ENCODE data around the gene PRPF8. TPM values are rescaled to one million over a fixed set of nuclear protein-coding genes. Genes with fewer than 3 reads are reported as not detected.

The PRPF8 gene
- total and polyA plus RNA-seq, 4 donors = 50.2 to 110 (median 82.3) TPM

GRCh38 chr17:1634841-1635650 lies 49.6 kb downstream of the PRPF8 start:
- no peak for DNase-seq (ENCODE audit: low spot score)
- H3K27ac ChIP-seq (ENCODE audit: low read depth in 1 of 2, low read length in 2 of 2) = no peak overlapping the region
- no peaks in the 10 kb centered on the region for H3K27me3 ChIP-seq (ENCODE audit: control insufficient read depth in 4 of 4, insufficient read depth in 4 of 4, low read length in 3 of 4)
- no peaks in the 10 kb centered on the region for H3K9me3 ChIP-seq (ENCODE audit: control insufficient read depth in 4 of 4, low read length in 3 of 4)
- no peak overlapping the region for H3K9ac ChIP-seq (ENCODE audit: low read depth in 1 of 2, low read length in 2 of 2)
- H3K4me1 ChIP-seq (ENCODE audit: control insufficient read depth in 4 of 4, insufficient read depth in 4 of 4, low read length in 3 of 4) = peaks cover 0 to 2% (median under 1%) of the 10 kb centered on the region in 4 donors
- peaks cover 6 to 20% (median 13%) of the 10 kb centered on the region in 4 donors for H3K36me3 ChIP-seq (ENCODE audit: control insufficient read depth in 4 of 4, insufficient read depth in 3 of 4, low read depth in 1 of 4, low read length in 3 of 4)
- 96% methylated on average over 45 of the region's 45 CpGs for WGBS
- TF ChIP-seq FOXA1 (IDR thresholded peaks at IDR 0.05) (no peak), FOXA2 (IDR thresholded peaks at IDR 0.05) (no peak), GABPA (IDR thresholded peaks at IDR 0.05 in 1 of 2, conservative IDR thresholded peaks at IDR 0.05 in 1 of 2) (no peak)
- TF ChIP-seq, protein P1, sequence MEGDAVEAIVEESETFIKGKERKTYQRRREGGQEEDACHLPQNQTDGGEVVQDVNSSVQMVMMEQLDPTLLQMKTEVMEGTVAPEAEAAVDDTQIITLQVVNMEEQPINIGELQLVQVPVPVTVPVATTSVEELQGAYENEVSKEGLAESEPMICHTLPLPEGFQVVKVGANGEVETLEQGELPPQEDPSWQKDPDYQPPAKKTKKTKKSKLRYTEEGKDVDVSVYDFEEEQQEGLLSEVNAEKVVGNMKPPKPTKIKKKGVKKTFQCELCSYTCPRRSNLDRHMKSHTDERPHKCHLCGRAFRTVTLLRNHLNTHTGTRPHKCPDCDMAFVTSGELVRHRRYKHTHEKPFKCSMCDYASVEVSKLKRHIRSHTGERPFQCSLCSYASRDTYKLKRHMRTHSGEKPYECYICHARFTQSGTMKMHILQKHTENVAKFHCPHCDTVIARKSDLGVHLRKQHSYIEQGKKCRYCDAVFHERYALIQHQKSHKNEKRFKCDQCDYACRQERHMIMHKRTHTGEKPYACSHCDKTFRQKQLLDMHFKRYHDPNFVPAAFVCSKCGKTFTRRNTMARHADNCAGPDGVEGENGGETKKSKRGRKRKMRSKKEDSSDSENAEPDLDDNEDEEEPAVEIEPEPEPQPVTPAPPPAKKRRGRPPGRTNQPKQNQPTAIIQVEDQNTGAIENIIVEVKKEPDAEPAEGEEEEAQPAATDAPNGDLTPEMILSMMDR (IDR thresholded peaks at IDR 0.05; ENCODE audit: low read depth, low read length, missing input control) = no peak
- H3K4me3 ChIP-seq (ENCODE audit: low read depth in 1 of 3, low read length in 3 of 3) = no peak overlapping the region

GRCh38 chr17:1630662-1631061 lies 54.0 kb downstream of the PRPF8 start:
- H3K27ac ChIP-seq (ENCODE audit: low read depth in 1 of 2, low read length in 2 of 2) = no peak overlapping the region

DNA sequence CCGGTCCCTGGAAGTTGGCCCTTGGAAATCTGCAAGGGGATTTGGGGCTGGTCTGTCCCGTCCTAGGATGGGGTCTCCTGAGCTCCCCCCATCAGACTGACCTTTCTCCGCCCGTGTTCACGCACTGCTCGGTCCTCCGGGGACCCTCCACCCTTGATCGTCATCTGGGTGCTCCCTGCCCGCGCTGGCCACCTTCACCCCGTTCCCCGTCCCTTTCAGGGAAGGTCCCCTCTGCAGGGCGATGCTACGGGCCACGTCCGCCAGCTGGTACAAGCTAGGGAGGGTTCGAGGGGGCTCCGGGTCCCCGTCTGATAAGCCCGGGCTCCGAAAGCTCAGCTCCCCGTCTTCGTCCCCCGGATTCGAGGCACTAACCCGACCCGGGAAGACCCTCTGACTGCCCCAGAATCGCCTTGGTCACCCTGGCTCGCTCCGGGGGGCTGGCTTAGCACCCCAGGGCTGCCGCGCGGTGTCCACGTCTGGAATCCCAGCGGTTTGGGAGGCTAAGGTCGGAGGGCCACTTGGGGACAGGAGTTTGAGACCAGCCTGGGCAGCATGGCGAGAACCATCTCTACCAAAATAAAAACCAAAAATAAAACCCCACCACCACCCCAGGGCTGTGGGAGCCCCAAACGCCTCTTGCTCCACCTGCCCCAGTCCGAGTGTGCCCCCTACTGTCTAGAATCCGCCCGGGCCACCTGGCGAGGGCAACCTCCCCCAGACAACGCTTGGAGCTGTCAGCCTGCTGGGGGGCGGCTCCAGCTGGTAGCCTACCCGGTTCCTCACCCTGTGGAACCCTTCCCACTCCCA lies 55.0 kb downstream of the PRPF8 start:
- TF ChIP-seq RAD21 (IDR thresholded peaks at IDR 0.05) (peak; percentile 80 to 85), FOXA1 (IDR thresholded peaks at IDR 0.05) (no peak)
- TF ChIP-seq, protein P1 (IDR thresholded peaks at IDR 0.05; ENCODE audit: low read depth, low read length, missing input control) = peak; percentile 55
- DNase-seq (ENCODE audit: low spot score) = peak; percentile 82
- peak overlapping the region in 2 of 3 donors; percentile 70 to 74 for H3K4me3 ChIP-seq (ENCODE audit: low read depth in 1 of 3, low read length in 3 of 3)
- H3K27ac ChIP-seq (ENCODE audit: low read depth in 1 of 2, low read length in 2 of 2) = peak overlapping the region; percentile 79 to 88
- no peaks in the 10 kb centered on the region for H3K9me3 ChIP-seq (ENCODE audit: control insufficient read depth in 4 of 4, low read length in 3 of 4)
- peak overlapping the region in 1 of 2 donors; percentile 28 for H3K9ac ChIP-seq (ENCODE audit: low read depth in 1 of 2, low read length in 2 of 2)
- H3K4me1 ChIP-seq (ENCODE audit: control insufficient read depth in 4 of 4, insufficient read depth in 4 of 4, low read length in 3 of 4) = peaks cover 9 to 32% (median 20%) of the 10 kb centered on the region in 4 donors
- no peaks in the 10 kb centered on the region for H3K27me3 ChIP-seq (ENCODE audit: control insufficient read depth in 4 of 4, insufficient read depth in 4 of 4, low read length in 3 of 4)
- 5% methylated on average over 45 of the region's 45 CpGs for WGBS
- H3K36me3 ChIP-seq (ENCODE audit: control insufficient read depth in 4 of 4, insufficient read depth in 3 of 4, low read depth in 1 of 4, low read length in 3 of 4) = no peaks in the 10 kb centered on the region

More at GRCh38 chr17:1630662-1631061, 54.0 kb downstream of the PRPF8 start:
- H3K4me1 ChIP-seq (ENCODE audit: control insufficient read depth in 4 of 4, insufficient read depth in 4 of 4, low read length in 3 of 4) = peaks cover 9 to 29% (median 20%) of the 10 kb centered on the region in 4 donors
- H3K9ac ChIP-seq (ENCODE audit: low read depth in 1 of 2, low read length in 2 of 2) = no peak overlapping the region
- no peaks in the 10 kb centered on the region for H3K27me3 ChIP-seq (ENCODE audit: control insufficient read depth in 4 of 4, insufficient read depth in 4 of 4, low read length in 3 of 4)
- TF ChIP-seq HNF4A (conservative IDR thresholded peaks at IDR 0.05) = no peak
- TF ChIP-seq, protein P2, sequence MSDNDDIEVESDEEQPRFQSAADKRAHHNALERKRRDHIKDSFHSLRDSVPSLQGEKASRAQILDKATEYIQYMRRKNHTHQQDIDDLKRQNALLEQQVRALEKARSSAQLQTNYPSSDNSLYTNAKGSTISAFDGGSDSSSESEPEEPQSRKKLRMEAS (IDR thresholded peaks at IDR 0.05) = no peak
- no peak for TF ChIP-seq NR2F2 (IDR thresholded peaks at IDR 0.05)
- no peak for DNase-seq (ENCODE audit: low spot score)
- no peaks in the 10 kb centered on the region for H3K9me3 ChIP-seq (ENCODE audit: control insufficient read depth in 4 of 4, low read length in 3 of 4)
- H3K36me3 ChIP-seq (ENCODE audit: control insufficient read depth in 4 of 4, insufficient read depth in 3 of 4, low read depth in 1 of 4, low read length in 3 of 4) = peaks cover 3 to 5% (median 4%) of the 10 kb centered on the region in 4 donors
- H3K4me3 ChIP-seq (ENCODE audit: low read depth in 1 of 3, low read length in 3 of 3) = no peak overlapping the region
- 88% methylated on average over 4 of the region's 4 CpGs for WGBS

Measured in liver (tissue), 9 donors.